GM12864 (cell line): ENCODE data around the gene TIA1.

Source experiments
- DNase-seq: peaks from one replicate; pipeline ENCODE4 v3.0.0-alpha.2; 2011; ENCODE audit warnings: low read depth
- H3K4me3 ChIP-seq: 2 replicates; pipeline ENCODE4 v1.5.1; 2011; ENCODE audit warnings: mild to moderate bottlenecking, low read depth, low read length, control low read depth
- CTCF ChIP-seq: IDR thresholded peaks from 2 replicates; pipeline ENCODE4 v1.5.1; 2011; ENCODE audit warnings: low read depth, mild to moderate bottlenecking, moderate library complexity, low read length, control low read depth, inconsistent platforms; ENCODE audit errors: missing control alignments

TIA1 gene

GRCh38 chr2:70214365-70214764, 34.1 kb downstream of the TIA1 start:
- DNase-seq: no peak
- no peak overlapping the region for H3K4me3 ChIP-seq
- TF ChIP-seq CTCF: no peak

- DNase-seq: no peak
- no peak for TF ChIP-seq CTCF
- H3K4me3 ChIP-seq: no peak overlapping the region
These were observed 36.0 kb downstream of the TIA1 start for GRCh38 chr2:70212298-70212932.

- H3K4me3 ChIP-seq: no peak overlapping the region
- no peak for TF ChIP-seq CTCF
- DNase-seq: no peak
These were observed 36.8 kb downstream of the TIA1 start for GRCh38 chr2:70211595-70211994.

- no peak overlapping the region for H3K4me3 ChIP-seq
- no peak for TF ChIP-seq CTCF
- DNase-seq: no peak
These were observed 44.0 kb downstream of the TIA1 start for GRCh38 chr2:70204452-70204851.

GRCh38 chr2:70203086-70203485, 45.3 kb downstream of the TIA1 start:
- no peak for DNase-seq
- H3K4me3 ChIP-seq: no peak overlapping the region
- no peak for TF ChIP-seq CTCF

- DNase-seq: no peak
- H3K4me3 ChIP-seq: no peak overlapping the region
- no peak for TF ChIP-seq CTCF
These were observed 46.1 kb downstream of the TIA1 start for GRCh38 chr2:70202236-70202806.

GRCh38 chr2:70201831-70202230, 46.6 kb downstream of the TIA1 start:
- no peak for DNase-seq

More at GRCh38 chr2:70201831-70202230, 46.6 kb downstream of the TIA1 start:
- no peak for TF ChIP-seq CTCF
- H3K4me3 ChIP-seq: no peak overlapping the region
